GM12801 (cell line): ENCODE results near the gene KLHL11.

Experiments used
- CTCF ChIP-seq: IDR thresholded peaks from one replicate; pipeline ENCODE4 v1.5.1; 2011; ENCODE audit warnings: control low read depth; ENCODE audit not compliant: insufficient read length; ENCODE audit errors: extremely low read depth

KLHL11 gene

GRCh38 chr17:41907633-41908539 is 42.7 kb upstream of the KLHL11 start:
- TF ChIP-seq CTCF: no peak

- TF ChIP-seq CTCF: no peak
Observed at GRCh38 chr17:41907185-41907556, 41.9 kb upstream of the KLHL11 start.

DNA sequence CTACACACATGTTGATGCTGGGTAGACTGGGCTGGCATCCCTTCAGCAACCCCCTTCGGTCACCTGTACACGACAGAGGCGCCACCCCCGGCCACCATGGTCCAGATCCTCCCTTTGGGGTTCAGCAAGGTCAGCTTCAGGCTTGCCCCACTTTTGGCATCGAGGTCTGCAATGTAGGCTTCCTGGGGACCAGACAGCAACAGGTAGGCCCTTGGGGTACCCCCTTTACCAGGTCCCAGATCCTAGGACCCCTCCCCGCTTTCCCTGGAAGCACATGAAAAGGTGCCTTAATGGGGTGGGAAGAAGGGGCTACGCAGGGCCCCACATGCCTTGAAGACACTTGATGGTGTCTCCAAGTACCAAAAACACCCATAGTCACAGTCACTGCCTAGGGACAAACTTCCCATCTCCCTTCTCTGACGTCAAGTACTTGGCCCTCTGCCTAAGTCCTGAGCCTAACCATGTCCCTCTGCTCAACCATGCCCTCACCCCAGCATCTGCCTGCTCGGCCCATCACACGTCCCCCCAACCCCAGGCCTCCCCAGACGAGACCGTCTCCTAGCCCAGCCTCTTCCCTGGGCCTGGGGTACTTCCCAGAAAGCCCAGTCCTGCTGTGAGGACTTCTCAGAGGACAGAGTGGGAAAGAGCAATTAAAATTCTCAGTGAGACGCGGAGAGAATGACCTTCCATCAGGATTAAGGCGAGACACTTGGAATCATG is 41.4 kb upstream of the KLHL11 start:
- no peak for TF ChIP-seq CTCF

DNA sequence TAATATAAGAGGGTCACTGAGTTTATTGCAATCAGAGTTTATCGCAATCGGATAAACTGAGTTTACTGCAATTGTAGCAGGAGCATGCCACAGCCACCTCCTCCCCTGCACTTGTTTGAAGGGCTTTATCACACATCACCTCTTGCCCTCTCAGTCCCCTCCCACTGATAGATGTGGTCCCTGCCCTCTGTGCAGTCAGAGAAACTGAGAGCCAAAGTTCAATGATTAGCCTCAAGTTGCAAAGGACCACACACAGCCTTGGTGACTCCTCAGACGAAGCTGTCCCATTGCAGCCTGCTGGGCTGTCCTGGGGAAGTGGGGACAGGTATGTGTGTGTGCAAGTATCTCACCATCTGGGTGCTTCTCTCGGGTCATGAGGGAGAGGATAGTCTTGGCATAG is 39.9 kb upstream of the KLHL11 start:
- no peak for TF ChIP-seq CTCF

GRCh38 chr17:41904242-41904841 is 39.1 kb upstream of the KLHL11 start:
- TF ChIP-seq CTCF: no peak

DNA sequence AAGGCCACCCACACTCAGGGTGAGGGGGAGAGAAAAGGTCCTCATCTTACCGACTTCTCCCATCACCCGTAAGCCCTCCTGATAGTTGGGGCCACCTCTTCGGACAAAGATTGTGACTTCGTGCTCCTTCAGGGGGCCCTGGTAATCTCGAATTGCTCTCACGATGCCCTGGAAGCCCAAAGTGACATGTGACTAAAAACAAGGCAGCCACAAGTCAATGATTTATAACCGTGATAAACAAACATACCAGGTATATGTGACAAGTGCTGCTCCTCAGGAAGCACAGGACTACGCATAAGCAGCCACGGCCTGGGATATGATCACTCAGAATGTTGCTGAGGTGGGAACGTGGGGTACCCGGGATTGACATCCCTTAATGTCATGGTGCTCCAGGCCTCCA is 36.4 kb upstream of the KLHL11 start:
- TF ChIP-seq CTCF: no peak

GRCh38 chr17:41896726-41897125 is 31.5 kb upstream of the KLHL11 start:
- no peak for TF ChIP-seq CTCF
